A673 (cell line): ENCODE data around the gene UBE2D1. TPM values are rescaled to one million over a fixed set of nuclear protein-coding genes. Genes with fewer than 3 reads are reported as not detected.

Experiments
- BruUV-seq: library from RNA; stranded (reverse); fragments of 400-500 nt; replicated peaks from 2 replicates; lab custom pipeline; 2021; lab: Mats Ljungman, UMichigan
- CTCF ChIA-PET: fragments of 300-600 bp; sonication (Branson Sonifier 250); formaldehyde crosslinking; loops from one replicate; lab custom pipeline; 2022; ENCODE audit warnings: antibody characterized with exemption; lab: Charles Lee
- POLR2A ChIA-PET: fragments of 300-600 bp; sonication (Branson Sonifier 250); formaldehyde crosslinking; loops from one replicate; lab custom pipeline; 2022; ENCODE audit warnings: antibody characterized with exemption; ENCODE audit not compliant: low non-redundant PET; lab: Charles Lee
- DNase-seq: peaks from one replicate; pipeline ENCODE4 v3.0.0-alpha.2; 2015; ENCODE audit warnings: low spot score
- H3K27ac ChIP-seq: fragments of 200-600 bp; sonication (generic); 2 replicates; pipeline ENCODE4 v1.5.1; 2016; ENCODE audit warnings: mixed run types, low read depth, mild to moderate bottlenecking, mixed read lengths, antibody characterized with exemption, low read length; ENCODE audit not compliant: poor library complexity, severe bottlenecking
- H3K27me3 ChIP-seq: fragments of 200-600 bp; sonication (generic); replicated peaks from 2 replicates; pipeline ENCODE4 v1.6.1; 2017; ENCODE audit warnings: mixed run types, low read depth, mild to moderate bottlenecking, mixed read lengths, antibody characterized with exemption, low read length; ENCODE audit not compliant: insufficient read depth, poor library complexity
- H3K36me3 ChIP-seq: fragments of 200-600 bp; sonication (generic); 2 replicates; pipeline ENCODE4 v1.6.1; 2016; ENCODE audit warnings: mixed run types, mild to moderate bottlenecking, mixed read lengths, antibody characterized with exemption, low read length; ENCODE audit not compliant: insufficient read depth, poor library complexity, severe bottlenecking
- H3K4me1 ChIP-seq: fragments of 200-600 bp; sonication (generic); 2 replicates; pipeline ENCODE4 v1.6.1; 2017; ENCODE audit warnings: mixed run types, mild to moderate bottlenecking, mixed read lengths, antibody characterized with exemption, low read length; ENCODE audit not compliant: insufficient read depth, poor library complexity, severe bottlenecking
- H3K4me3 ChIP-seq: fragments of 200-600 bp; sonication (generic); 2 replicates; pipeline ENCODE4 v1.5.1; 2016; ENCODE audit warnings: low read depth, mixed run types, mild to moderate bottlenecking, mixed read lengths, low read length; ENCODE audit not compliant: poor library complexity, severe bottlenecking
- H3K9me3 ChIP-seq: fragments of 200-600 bp; sonication (generic); 2 replicates; pipeline ENCODE4 v1.6.1; 2016; ENCODE audit warnings: mixed run types, low read depth, mild to moderate bottlenecking, mixed read lengths, antibody characterized with exemption, low read length; ENCODE audit not compliant: poor library complexity, severe bottlenecking
- EZH2 ChIP-seq: fragments of 200-600 bp; sonication (generic); IDR thresholded peaks from 2 replicates; pipeline ENCODE4 v1.6.1; 2017; ENCODE audit warnings: borderline replicate concordance, low read depth, mild to moderate bottlenecking, mixed read lengths, antibody characterized with exemption, low read length; ENCODE audit not compliant: poor library complexity, severe bottlenecking
- intact Hi-C: fragments of 100-400 bp; cut with micrococcal nuclease; formaldehyde crosslinking; loops from one replicate; pipeline ENCODE4 v1.10.0; 2022; ENCODE audit not compliant: unreplicated experiment
- total RNA-seq: library from RNA; stranded (reverse); gene quantifications from 2 replicates; pipeline ENCODE4 v1.2.3, GENCODE V29; 2021
- TF ChIP-seq, protein P1 (sequence below): fragments of 300-800, 200-600 bp; sonication (generic); conservative IDR thresholded peaks from 2 replicates; pipeline ENCODE4 v1.5.1; 2017; ENCODE audit warnings: low read depth, mild to moderate bottlenecking, antibody characterized with exemption, low read length, moderate library complexity, mixed read lengths

The UBE2D1 gene
- total RNA-seq, 1 experiment from 2014 or later: 16.9 TPM

DNA sequence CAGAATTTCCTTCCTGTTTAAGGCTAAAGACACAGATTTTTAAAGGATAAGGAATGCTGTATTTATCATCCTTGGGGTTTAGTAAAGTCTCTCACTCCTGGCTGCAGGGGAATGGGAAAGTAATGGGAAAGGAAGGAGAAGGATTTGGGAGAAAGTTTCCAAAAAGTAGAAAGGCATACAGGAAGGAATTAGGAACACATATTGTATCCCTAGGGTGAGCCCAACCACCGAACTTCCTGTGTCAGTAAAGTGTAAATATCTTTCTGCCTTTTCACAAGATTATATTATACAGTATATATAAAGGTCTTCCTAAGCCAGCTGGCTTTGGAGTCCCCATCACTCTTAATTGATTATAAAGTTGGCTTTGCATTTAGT is 12.0 kb upstream of the UBE2D1 start:
- intact Hi-C loops: loop anchor here (10.0 kb wide), 1 partner anchor 192 kb away; the partner anchor contains the start of gene BICC1
- POLR2A ChIA-PET: interaction anchor here (0.5 kb wide), 1 partner anchor 23 kb away, joined by 8 read pairs; no protein-coding TSS in a partner anchor
- peak; percentile 65 for DNase-seq
- no peak for TF ChIP-seq EZH2
- TF ChIP-seq, protein P1, sequence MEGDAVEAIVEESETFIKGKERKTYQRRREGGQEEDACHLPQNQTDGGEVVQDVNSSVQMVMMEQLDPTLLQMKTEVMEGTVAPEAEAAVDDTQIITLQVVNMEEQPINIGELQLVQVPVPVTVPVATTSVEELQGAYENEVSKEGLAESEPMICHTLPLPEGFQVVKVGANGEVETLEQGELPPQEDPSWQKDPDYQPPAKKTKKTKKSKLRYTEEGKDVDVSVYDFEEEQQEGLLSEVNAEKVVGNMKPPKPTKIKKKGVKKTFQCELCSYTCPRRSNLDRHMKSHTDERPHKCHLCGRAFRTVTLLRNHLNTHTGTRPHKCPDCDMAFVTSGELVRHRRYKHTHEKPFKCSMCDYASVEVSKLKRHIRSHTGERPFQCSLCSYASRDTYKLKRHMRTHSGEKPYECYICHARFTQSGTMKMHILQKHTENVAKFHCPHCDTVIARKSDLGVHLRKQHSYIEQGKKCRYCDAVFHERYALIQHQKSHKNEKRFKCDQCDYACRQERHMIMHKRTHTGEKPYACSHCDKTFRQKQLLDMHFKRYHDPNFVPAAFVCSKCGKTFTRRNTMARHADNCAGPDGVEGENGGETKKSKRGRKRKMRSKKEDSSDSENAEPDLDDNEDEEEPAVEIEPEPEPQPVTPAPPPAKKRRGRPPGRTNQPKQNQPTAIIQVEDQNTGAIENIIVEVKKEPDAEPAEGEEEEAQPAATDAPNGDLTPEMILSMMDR: no peak
- Histone ChIP-seq H3K27me3 (no peaks in the 10 kb centered on the region), H3K9me3 (no peaks in the 10 kb centered on the region), H3K27ac (no peak overlapping the region), H3K4me3 (no peak overlapping the region), H3K4me1 (no peaks in the 10 kb centered on the region), H3K36me3 (no peaks in the 10 kb centered on the region)
- CTCF ChIA-PET: no interaction called here
- BruUV-seq: no TSS peak

DNA sequence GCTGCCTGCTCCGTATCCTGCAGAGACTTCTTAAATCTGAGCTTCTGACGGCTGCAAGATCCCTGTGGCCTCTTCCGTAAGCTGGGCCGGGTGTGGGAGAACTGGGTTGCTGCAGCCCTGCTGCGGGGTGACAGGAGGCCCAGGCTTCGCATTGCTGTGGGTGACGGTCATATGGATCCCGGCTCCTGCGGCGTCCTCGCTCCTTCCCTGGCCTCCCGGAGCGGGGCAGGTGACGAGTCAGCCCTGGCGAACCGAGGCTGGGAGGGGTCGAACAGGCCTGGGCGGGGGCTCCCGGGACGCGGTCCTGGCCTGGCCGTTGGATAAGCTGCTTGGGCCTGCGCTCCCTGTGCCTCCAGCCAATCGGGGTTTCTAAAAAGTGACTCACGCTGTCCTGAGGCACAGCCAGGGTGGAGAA is 7.8 kb upstream of the UBE2D1 start:
- TF ChIP-seq, protein P1: no peak
- no peak for TF ChIP-seq EZH2
- BruUV-seq: no TSS peak
- CTCF ChIA-PET: no interaction called here
- intact Hi-C loops: loop anchor here (10.0 kb wide), 1 partner anchor 188 kb away; the partner anchor contains the start of gene BICC1
- Histone ChIP-seq H3K9me3 (no peaks in the 10 kb centered on the region), H3K27ac (no peak overlapping the region), H3K27me3 (no peaks in the 10 kb centered on the region), H3K36me3 (no peaks in the 10 kb centered on the region), H3K4me1 (no peaks in the 10 kb centered on the region), H3K4me3 (no peak overlapping the region)
- no peak for DNase-seq
- POLR2A ChIA-PET: no interaction called here

DNA sequence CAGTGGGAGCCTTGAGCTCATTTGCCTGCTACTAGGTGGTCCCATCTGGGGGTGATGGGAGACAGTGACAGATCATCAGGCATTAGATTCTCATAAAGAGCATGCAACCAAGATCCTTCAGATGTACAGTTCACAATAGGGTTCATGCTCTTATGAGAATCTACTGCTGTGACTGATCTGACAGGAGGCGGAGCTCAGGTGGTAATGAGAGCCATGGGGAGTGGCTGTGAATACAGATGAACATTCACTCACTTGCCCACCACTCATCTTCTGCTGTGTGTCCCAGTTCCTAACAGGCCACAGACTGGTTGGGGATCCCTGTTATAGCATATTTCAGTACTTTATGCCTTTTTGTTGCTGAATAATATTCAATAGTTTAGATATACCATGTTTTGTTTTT is 6.6 kb upstream of the UBE2D1 start:
- Histone ChIP-seq H3K36me3 (no peaks in the 10 kb centered on the region), H3K27me3 (no peaks in the 10 kb centered on the region), H3K4me3 (no peak overlapping the region), H3K27ac (no peak overlapping the region), H3K9me3 (no peaks in the 10 kb centered on the region), H3K4me1 (no peaks in the 10 kb centered on the region)
- no TSS peak for BruUV-seq
- ChIA-PET CTCF (no interaction called here), POLR2A (no interaction called here)
- DNase-seq: no peak
- intact Hi-C loops: loop anchor here (10.0 kb wide), 1 partner anchor 187 kb away; the partner anchor contains the start of gene BICC1
- TF ChIP-seq, protein P1: no peak
- TF ChIP-seq EZH2: no peak
